AG09319 (cell line): ENCODE measurements around the gene PRKAB2.

Experiments used
- DNase-seq: peaks from one replicate; pipeline ENCODE4 v3.0.0-alpha.2; 2010; ENCODE audit warnings: low read depth; ENCODE audit errors: extremely low read depth
- TF ChIP-seq, protein P1 (sequence below): IDR thresholded peaks from 2 replicates; pipeline ENCODE4 v1.5.1; 2011; ENCODE audit warnings: low read depth, mild to moderate bottlenecking, inconsistent platforms, low read length, moderate library complexity

Gene PRKAB2

DNA sequence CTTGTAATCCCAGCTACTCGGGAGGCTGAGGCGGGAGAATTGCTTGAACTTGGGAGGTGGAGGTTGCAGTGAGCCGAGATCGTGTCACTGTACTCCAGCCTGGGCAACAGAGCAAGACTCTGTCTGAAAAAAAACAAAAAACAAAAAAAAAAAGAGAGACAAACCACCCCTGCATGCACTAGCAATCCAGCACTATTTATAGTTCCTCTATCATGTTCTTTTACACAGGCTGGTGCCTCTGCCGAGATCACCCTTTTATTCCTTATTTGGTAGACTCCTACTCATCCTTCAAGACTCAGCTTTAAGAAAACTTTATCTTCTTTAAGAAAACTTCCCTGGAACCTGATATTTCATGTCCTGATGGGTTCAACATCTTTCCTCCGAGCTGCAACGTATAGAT, 42.1 kb upstream of the PRKAB2 start:
- TF ChIP-seq, protein P1, sequence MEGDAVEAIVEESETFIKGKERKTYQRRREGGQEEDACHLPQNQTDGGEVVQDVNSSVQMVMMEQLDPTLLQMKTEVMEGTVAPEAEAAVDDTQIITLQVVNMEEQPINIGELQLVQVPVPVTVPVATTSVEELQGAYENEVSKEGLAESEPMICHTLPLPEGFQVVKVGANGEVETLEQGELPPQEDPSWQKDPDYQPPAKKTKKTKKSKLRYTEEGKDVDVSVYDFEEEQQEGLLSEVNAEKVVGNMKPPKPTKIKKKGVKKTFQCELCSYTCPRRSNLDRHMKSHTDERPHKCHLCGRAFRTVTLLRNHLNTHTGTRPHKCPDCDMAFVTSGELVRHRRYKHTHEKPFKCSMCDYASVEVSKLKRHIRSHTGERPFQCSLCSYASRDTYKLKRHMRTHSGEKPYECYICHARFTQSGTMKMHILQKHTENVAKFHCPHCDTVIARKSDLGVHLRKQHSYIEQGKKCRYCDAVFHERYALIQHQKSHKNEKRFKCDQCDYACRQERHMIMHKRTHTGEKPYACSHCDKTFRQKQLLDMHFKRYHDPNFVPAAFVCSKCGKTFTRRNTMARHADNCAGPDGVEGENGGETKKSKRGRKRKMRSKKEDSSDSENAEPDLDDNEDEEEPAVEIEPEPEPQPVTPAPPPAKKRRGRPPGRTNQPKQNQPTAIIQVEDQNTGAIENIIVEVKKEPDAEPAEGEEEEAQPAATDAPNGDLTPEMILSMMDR: no peak
- no peak for DNase-seq

DNA sequence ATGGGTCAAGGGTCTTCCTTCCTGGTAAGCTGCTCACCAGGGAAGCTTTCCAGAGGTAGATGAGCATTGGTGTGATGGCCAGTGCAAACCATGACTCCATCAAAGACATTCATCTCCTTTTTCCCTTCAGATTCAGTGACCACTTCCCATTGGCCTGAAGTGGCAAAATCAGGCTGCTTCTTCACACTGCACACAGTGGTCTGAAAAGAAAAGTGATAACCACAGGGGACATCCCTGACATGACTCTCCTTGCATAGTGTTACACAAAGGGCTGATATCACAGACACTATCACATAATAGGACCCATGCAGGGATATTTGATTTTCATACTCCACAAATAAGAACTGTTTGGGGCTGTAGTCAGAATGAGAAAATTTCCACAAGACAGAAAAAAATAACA, 41.0 kb upstream of the PRKAB2 start:
- no peak for DNase-seq
- TF ChIP-seq, protein P1: no peak

DNA sequence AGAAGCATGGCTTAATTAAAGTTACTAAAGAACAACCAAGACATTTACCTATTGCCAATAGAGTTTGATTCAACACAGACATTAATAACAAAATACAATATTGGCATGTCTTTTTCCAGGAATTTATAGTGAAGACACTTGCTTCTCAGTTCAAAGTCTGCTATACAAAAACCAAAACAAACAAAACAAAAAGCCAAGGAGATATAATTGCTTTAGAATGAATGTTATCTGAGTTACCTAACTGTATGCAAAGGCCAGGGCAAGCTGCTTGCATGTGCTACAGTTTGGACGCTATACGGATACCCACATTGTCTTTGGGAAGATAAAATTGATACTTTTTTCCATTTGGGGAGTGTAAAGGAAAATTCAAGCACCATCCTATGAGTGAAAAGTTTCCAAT, 39.3 kb upstream of the PRKAB2 start:
- TF ChIP-seq, protein P1: no peak
- DNase-seq: no peak

DNA sequence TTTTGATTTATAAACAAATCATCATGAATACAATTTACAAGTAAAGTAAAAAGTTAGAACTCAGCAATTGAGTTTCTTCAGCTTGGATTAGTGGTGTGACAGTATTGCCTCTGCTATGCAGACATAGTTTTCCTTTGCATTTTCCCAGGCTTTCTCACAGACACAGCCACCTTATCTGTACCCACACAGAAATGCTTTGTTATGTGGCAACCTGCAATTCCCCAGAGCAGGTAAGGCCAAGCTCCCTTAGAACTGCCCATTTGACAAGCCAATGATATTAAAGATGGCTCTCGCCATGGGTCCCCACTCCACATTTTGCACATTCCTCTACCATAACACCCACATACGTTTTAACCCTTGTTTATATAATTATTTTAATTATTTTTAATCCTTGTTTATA, 38.7 kb upstream of the PRKAB2 start:
- DNase-seq: no peak
- TF ChIP-seq, protein P1: no peak

DNA sequence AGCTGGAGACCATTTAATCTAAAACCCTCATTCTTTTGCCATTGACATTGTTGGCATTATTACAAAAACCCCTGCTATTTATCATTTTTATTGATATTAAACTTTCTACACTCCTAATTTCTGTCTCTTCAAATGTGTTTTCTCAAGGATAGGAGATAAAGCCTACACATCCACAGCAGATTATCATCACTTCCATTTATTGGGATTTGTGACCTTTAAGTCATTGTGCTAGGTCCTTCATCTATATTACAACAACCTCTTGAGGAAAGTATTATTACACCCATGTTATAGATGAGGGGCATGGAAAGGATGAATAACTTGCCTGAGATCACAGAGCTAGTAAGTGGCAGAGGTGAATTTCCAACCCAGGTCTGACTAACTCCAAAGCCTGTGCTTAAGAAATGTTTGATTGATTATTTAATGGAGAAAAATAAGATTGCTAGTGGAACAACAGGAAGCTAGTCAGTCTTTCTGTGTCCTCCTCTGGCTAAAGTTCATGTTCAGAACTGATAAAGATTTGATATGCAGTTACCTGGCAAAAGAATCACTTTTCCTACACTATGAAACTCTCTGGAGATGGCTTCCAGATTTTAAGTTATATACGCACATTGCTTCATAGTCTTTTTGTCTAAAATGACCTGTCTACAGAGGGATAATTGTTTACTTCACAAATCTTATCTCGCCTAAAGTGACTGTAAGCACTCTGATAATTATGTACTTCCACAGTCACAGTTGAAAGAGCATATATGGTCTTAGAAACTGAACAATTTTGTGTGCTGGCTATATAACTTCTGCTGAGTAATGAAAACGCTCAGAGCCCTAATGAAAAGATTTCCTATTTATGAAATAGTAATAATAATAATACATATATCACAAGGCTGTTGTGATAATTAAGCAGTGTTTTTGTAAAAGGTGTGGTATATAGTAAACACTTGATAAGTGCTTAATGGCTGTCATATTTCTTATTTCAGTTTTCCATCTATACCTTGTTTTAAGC, 37.9 kb upstream of the PRKAB2 start:
- TF ChIP-seq, protein P1: no peak
- no peak for DNase-seq

DNA sequence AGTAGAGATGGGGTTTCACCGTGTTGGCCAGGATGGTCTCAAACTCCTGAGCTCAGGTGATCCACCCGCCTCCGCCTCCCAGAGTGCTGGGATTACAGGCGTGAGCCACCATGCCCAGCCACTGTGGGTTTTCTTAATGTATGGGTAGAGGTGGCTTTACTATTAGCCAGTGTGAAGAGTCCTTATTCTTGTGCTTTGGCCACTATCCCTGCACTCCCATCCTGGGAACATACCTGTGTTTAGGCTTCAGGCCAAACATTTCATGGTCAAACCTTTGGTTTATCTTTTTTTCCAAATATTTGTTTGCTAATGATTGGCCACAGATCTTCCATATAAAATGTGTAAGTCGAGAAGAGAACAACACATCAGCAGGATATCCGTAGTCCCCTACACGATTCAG, 36.3 kb upstream of the PRKAB2 start:
- DNase-seq: no peak
- TF ChIP-seq, protein P1: no peak

DNA sequence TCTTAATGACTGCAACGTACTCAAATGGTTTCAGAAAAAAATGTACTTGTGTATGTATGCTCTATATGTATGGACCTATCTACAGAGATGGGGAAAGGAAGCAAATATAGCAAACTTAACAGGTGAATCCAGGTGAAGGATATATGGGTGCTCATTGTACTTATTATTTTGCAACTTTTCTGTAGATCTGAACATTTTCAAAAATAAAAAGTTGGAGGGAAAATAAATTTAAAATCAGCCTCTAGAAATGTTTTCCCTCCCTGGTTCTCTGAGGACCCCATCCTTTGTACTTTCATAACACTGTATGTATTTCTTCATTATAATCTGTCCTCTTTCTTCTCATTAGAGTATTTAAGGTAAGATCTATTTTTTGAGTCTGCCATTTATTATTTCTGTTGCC, 34.9 kb upstream of the PRKAB2 start:
- no peak for DNase-seq
- TF ChIP-seq, protein P1: no peak
